H1 (cell line): Measurements from ENCODE around the gene COL8A1. TPM values are rescaled to one million over a fixed set of nuclear protein-coding genes. Genes with fewer than 3 reads are reported as not detected.

Source experiments
- CTCF ChIA-PET: fragments of 300-600 bp; sonication (Branson Sonifier 250); formaldehyde crosslinking; loops from one replicate; lab custom pipeline; 2021; ENCODE audit not compliant: partially characterized antibody; lab: Charles Lee
- POLR2A ChIA-PET: fragments of 300-600 bp; sonication (Branson Sonifier 250); formaldehyde crosslinking; loops from one replicate; lab custom pipeline; 2021; ENCODE audit warnings: inconsistent platforms; ENCODE audit not compliant: partially characterized antibody; lab: Charles Lee
- DNase-seq, 2 experiments: peaks; one replicate each; pipeline versions ENCODE4 v3.0.0 to v3.0.0-alpha.2; 2010 to 2022; ENCODE audit warnings: low spot score in 2 of 2, low read depth in 1 of 2, mixed read lengths in 1 of 2
- FAIRE-seq: peaks from 2 replicates; lab custom pipeline; 2011; peaks lifted over from hg19 to GRCh38; lab: Jason Lieb, UNC
- H2AFZ ChIP-seq: 2 replicates; pipeline ENCODE4 v1.8.1; 2012; ENCODE audit warnings: low read length, inconsistent platforms
- H2AK5ac ChIP-seq: 2 replicates; pipeline ENCODE4 v1.6.1; 2013; ENCODE audit warnings: low read depth, low read length
- H2BK120ac ChIP-seq: replicated peaks from 2 replicates; pipeline ENCODE3; 2013; ENCODE audit warnings: low read depth, low read length, inconsistent platforms
- H2BK12ac ChIP-seq: 2 replicates; pipeline ENCODE4 v1.6.1; 2013; ENCODE audit warnings: low read depth, low read length
- H2BK15ac ChIP-seq: 2 replicates; pipeline ENCODE4 v1.6.1; 2013; ENCODE audit warnings: low read length
- H2BK20ac ChIP-seq: 2 replicates; pipeline ENCODE4 v1.6.1; 2013; ENCODE audit warnings: low read length
- H2BK5ac ChIP-seq: 2 replicates; pipeline ENCODE4 v1.6.1; 2013; ENCODE audit warnings: low read depth, low read length
- H3K14ac ChIP-seq: 2 replicates; pipeline ENCODE4 v1.6.1; 2013; ENCODE audit warnings: inconsistent platforms; ENCODE audit not compliant: insufficient read length
- H3K18ac ChIP-seq: 2 replicates; pipeline ENCODE4 v1.6.1; 2013; ENCODE audit warnings: low read length; ENCODE audit errors: extremely low read depth
- H3K23ac ChIP-seq: 2 replicates; pipeline ENCODE4 v1.6.1; 2013; ENCODE audit warnings: inconsistent platforms; ENCODE audit not compliant: insufficient read length
- H3K23me2 ChIP-seq: 2 replicates; pipeline ENCODE4 v1.6.1; 2013; ENCODE audit warnings: low read depth, low read length
- H3K27ac ChIP-seq: 2 replicates; pipeline ENCODE4 v1.6.1; 2011; ENCODE audit warnings: low read depth, low read length, inconsistent platforms
- H3K27me3 ChIP-seq, 4 experiments: replicated peaks in 1 of 4; 1 replicate in 1 of 4; 2 replicates in 3 of 4; pipeline versions ENCODE4 v1.6.1 to v1.8.1; 2011 to 2013; ENCODE audit warnings: low read length in 3 of 4, mild to moderate bottlenecking in 3 of 4, inconsistent platforms in 2 of 4, mixed read lengths in 2 of 4, moderate library complexity in 1 of 4; ENCODE audit not compliant: control insufficient read depth in 3 of 4, insufficient read depth in 3 of 4; ENCODE audit errors: extremely low read depth in 1 of 4
- H3K36me3 ChIP-seq, 4 experiments: 2 replicates each; pipeline versions ENCODE4 v1.6.1 to v1.8.1; 2011 to 2013; ENCODE audit warnings: mild to moderate bottlenecking in 4 of 4, low read length in 3 of 4, moderate library complexity in 2 of 4, control low read depth in 1 of 4, inconsistent platforms in 1 of 4; ENCODE audit not compliant: insufficient read depth in 4 of 4, control insufficient read depth in 2 of 4
- H3K4ac ChIP-seq: replicated peaks from 2 replicates; pipeline ENCODE3; 2013; ENCODE audit warnings: low read length, low read depth, mixed read lengths, inconsistent platforms; ENCODE audit not compliant: insufficient read length
- H3K4me1 ChIP-seq, 4 experiments: replicated peaks in 1 of 4; 1 replicate in 1 of 4; 2 replicates in 3 of 4; pipeline versions ENCODE4 v1.6.1 to v1.8.1; 2011 to 2013; ENCODE audit warnings: low read length in 3 of 4, inconsistent platforms in 2 of 4, mixed read lengths in 1 of 4; ENCODE audit not compliant: insufficient read depth in 4 of 4, control insufficient read depth in 3 of 4
- H3K4me2 ChIP-seq, 2 experiments: 2 replicates each; pipeline versions ENCODE4 v1.6.1 to v1.8.1; 2011 to 2013; ENCODE audit warnings: low read depth in 2 of 2, low read length in 2 of 2, control low read depth in 1 of 2, inconsistent platforms in 1 of 2, mild to moderate bottlenecking in 1 of 2; ENCODE audit not compliant: insufficient read depth in 1 of 2
- H3K4me3 ChIP-seq, 4 experiments: fragments of 200-600, 300-600 bp in 1 of 4; sonication (generic), shearing (Covaris generic), sonication (Bioruptor Twin) in 1 of 4; 2 replicates each; pipeline versions ENCODE4 v1.5.1 to v1.8.1; 2011 to 2016; ENCODE audit warnings: low read length in 4 of 4, low read depth in 3 of 4, control low read depth in 2 of 4, inconsistent platforms in 2 of 4, mild to moderate bottlenecking in 2 of 4, mixed read lengths in 1 of 4, moderate library complexity in 1 of 4; ENCODE audit not compliant: insufficient read depth in 2 of 4; ENCODE audit errors: extremely low read depth in 1 of 4
- H3K56ac ChIP-seq: replicated peaks from 2 replicates; pipeline ENCODE3; 2013; ENCODE audit warnings: low read depth, mild to moderate bottlenecking, mixed read lengths, low read length, inconsistent platforms; ENCODE audit not compliant: insufficient read length
- H3K79me1 ChIP-seq: 2 replicates; pipeline ENCODE4 v1.6.1; 2013; ENCODE audit warnings: low read depth, low read length, control low read depth
- H3K79me2 ChIP-seq, 2 experiments: 2 replicates each; pipeline versions ENCODE4 v1.6.1 to v1.8.1; 2012 to 2013; ENCODE audit warnings: low read length in 2 of 2, mild to moderate bottlenecking in 2 of 2, inconsistent platforms in 1 of 2; ENCODE audit not compliant: insufficient read depth in 2 of 2, control insufficient read depth in 1 of 2
- H3K9ac ChIP-seq, 4 experiments: replicated peaks in 1 of 4; 1 replicate in 1 of 4; 2 replicates in 3 of 4; pipeline versions ENCODE4 v1.6.1 to v1.8.1; 2011 to 2013; ENCODE audit warnings: low read depth in 3 of 4, low read length in 3 of 4, control low read depth in 2 of 4, mild to moderate bottlenecking in 2 of 4, moderate library complexity in 2 of 4, inconsistent platforms in 1 of 4; ENCODE audit errors: extremely low read depth in 1 of 4
- H3K9me3 ChIP-seq, 2 experiments: 2 replicates each; pipeline versions ENCODE4 v1.6.1 to v1.8.1; 2012 to 2013; ENCODE audit warnings: mild to moderate bottlenecking in 2 of 2, moderate library complexity in 2 of 2, control low read depth in 1 of 2, inconsistent platforms in 1 of 2, low read depth in 1 of 2, low read length in 1 of 2, mixed read lengths in 1 of 2; ENCODE audit not compliant: insufficient read depth in 2 of 2
- H4K20me1 ChIP-seq, 2 experiments: replicated peaks in 1 of 2; 2 replicates each; pipeline versions ENCODE3 to v1.8.1; 2011 to 2013; ENCODE audit warnings: inconsistent platforms in 2 of 2, low read length in 2 of 2, mild to moderate bottlenecking in 1 of 2; ENCODE audit not compliant: insufficient read depth in 2 of 2, control insufficient read depth in 1 of 2
- H4K5ac ChIP-seq: 2 replicates; pipeline ENCODE4 v1.6.1; 2013; ENCODE audit warnings: low read length, low read depth, mixed read lengths, inconsistent platforms; ENCODE audit not compliant: insufficient read length
- H4K8ac ChIP-seq: 2 replicates; pipeline ENCODE4 v1.8.0; 2013; ENCODE audit warnings: mild to moderate bottlenecking, moderate library complexity, low read length, inconsistent platforms; ENCODE audit not compliant: insufficient read depth; ENCODE audit errors: extremely low read depth
- H4K91ac ChIP-seq: replicated peaks from 2 replicates; pipeline ENCODE3; 2013; ENCODE audit warnings: low read length, mixed read lengths, inconsistent platforms; ENCODE audit not compliant: insufficient read length
- CHD1 ChIP-seq: IDR thresholded peaks from 2 replicates; pipeline ENCODE4 v1.6.1; 2012; ENCODE audit warnings: low read depth, low read length, improper control_type of control experiment
- CHD2 ChIP-seq: IDR thresholded peaks from 2 replicates; pipeline ENCODE4 v1.6.1; 2012; ENCODE audit warnings: low read length, improper control_type of control experiment
- CTCF ChIP-seq, 3 experiments: IDR thresholded peaks; 1 replicate in 2 of 3; 2 replicates in 1 of 3; pipeline versions ENCODE4 v1.5.1 to v1.6.1; 2011; ENCODE audit warnings: low read length in 3 of 3, mild to moderate bottlenecking in 3 of 3, inconsistent platforms in 2 of 3, low read depth in 1 of 3, moderate library complexity in 1 of 3; ENCODE audit not compliant: insufficient read depth in 1 of 3; ENCODE audit errors: control extremely low read depth in 1 of 3
- E2F6 ChIP-seq: IDR thresholded peaks from 2 replicates; pipeline ENCODE4 v1.6.1; 2012; ENCODE audit warnings: inconsistent platforms
- NANOG ChIP-seq: IDR thresholded peaks from 2 replicates; pipeline ENCODE4 v1.6.1; 2011; ENCODE audit warnings: low read length, low read depth, mild to moderate bottlenecking, inconsistent platforms; ENCODE audit not compliant: insufficient read depth, poor library complexity, severe bottlenecking
- YY1 ChIP-seq: IDR thresholded peaks from 2 replicates; pipeline ENCODE4 v1.6.1; 2011; ENCODE audit warnings: low read depth, mild to moderate bottlenecking, low read length
- WGBS, 2 experiments: shearing (Covaris generic) in 1 of 2; methylation state at CpG; one replicate each; pipeline versions ENCODE4 v1.1.6 to v1.1.7; 2013 to 2015; ENCODE audit warnings: low lambda C conversion rate in 2 of 2, mixed read lengths in 2 of 2, inconsistent platforms in 1 of 2, low coverage in 1 of 2, missing lambda C conversion rate in 1 of 2; ENCODE audit not compliant: insufficient replicate concordance in 2 of 2, insufficient coverage in 1 of 2, insufficient read length in 1 of 2; ENCODE audit errors: extremely low coverage in 1 of 2, missing lambda C conversion rate in 1 of 2; 5-methylcytosine and 5-hydroxymethylcytosine counted together
- polyA plus RNA-seq, 7 experiments: library from polyadenylated mRNA; depleted of rRNA in 3 of 7; stranded (reverse) in 5 of 7; unstranded in 2 of 7; fragments of >200 nt in 5 of 7; fragments of 200-250 nt in 2 of 7; gene quantifications; 1 replicate in 5 of 7; 2 replicates in 1 of 7; 4 replicates in 1 of 7; pipeline versions ENCODE4 v1.2.1 to v1.2.3, GENCODE V29; 2011 to 2013; ENCODE audit warnings: missing spikeins in 2 of 7, mixed read lengths in 2 of 7
- total RNA-seq: library from RNA; stranded (reverse); fragmentation: NEBNext Ultra II Directional; extraction: Animal tissue kit (Norgen Biotek cat#: 25700); gene quantifications from 2 replicates; pipeline ENCODE4 v1.2.1, GENCODE V29; 2021

Gene COL8A1
- total and polyA plus RNA-seq, 2 of the 8 experiments (the other 6 are each of a cell fraction or from before 2014, with no cell fraction given) = 0.21 to 1.2 TPM

- H2BK12ac ChIP-seq = no peak overlapping the region
- no peak overlapping the region for H2AK5ac ChIP-seq
- no peaks in the 10 kb centered on the region for H3K9me3 ChIP-seq
- no peak overlapping the region for H3K9ac ChIP-seq
- no peak overlapping the region for H2BK5ac ChIP-seq
- H3K4ac ChIP-seq = no peak overlapping the region
- peaks cover 5% of the 10 kb centered on the region for H3K79me1 ChIP-seq
- no peaks in the 10 kb centered on the region; the same call in 1 of the 2 replicates for H3K23me2 ChIP-seq
- no peak overlapping the region for H4K5ac ChIP-seq
- H4K8ac ChIP-seq = no peak overlapping the region
- 97% methylated on average over 3 of the region's 3 CpGs; no CpG with 5 or more reads in 1 of the 2 experiments for WGBS, 2 experiments
- DNase-seq (no peak), FAIRE-seq (no peak)
- H4K20me1 ChIP-seq = peaks cover 0 to 2% of the 10 kb centered on the region in 2 experiments
- no peak overlapping the region for H3K4me3 ChIP-seq
- TF ChIP-seq YY1 (no peak), CHD2 (no peak), CHD1 (no peak), NANOG (no peak), E2F6 (no peak), CTCF (IDR thresholded peaks at IDR 0.05; ENCODE audit: control extremely low read depth in 1 of 3, insufficient read depth in 1 of 3, low read depth in 1 of 3, low read length in 3 of 3) (no peak)
- H3K56ac ChIP-seq = no peak overlapping the region
- H3K14ac ChIP-seq = no peak overlapping the region
- no peaks in the 10 kb centered on the region for H3K36me3 ChIP-seq
- H2BK120ac ChIP-seq = no peak overlapping the region
- peaks cover 0 to 5% (median 2%) of the 10 kb centered on the region in 4 experiments; a peak in 4 of 7 replicates for H3K4me1 ChIP-seq
- H3K27ac ChIP-seq = no peak overlapping the region
- no peak overlapping the region for H2BK15ac ChIP-seq
- H4K91ac ChIP-seq = no peak overlapping the region
- H3K4me2 ChIP-seq = no peak overlapping the region
- no peak overlapping the region for H2BK20ac ChIP-seq
- peaks cover 0 to 25% of the 10 kb centered on the region in 2 experiments; a peak in 3 of 4 replicates for H3K79me2 ChIP-seq
- H2AFZ ChIP-seq = no peak overlapping the region
- no peak overlapping the region for H3K23ac ChIP-seq
- no peak overlapping the region for H3K18ac ChIP-seq
- POLR2A ChIA-PET = no interaction called here
- CTCF ChIA-PET = no interaction called here
- H3K27me3 ChIP-seq = no peaks in the 10 kb centered on the region
Observed at GRCh38 chr3:99836681-99837080, 198.3 kb downstream of the COL8A1 start.
